Ishikawa (cell line): ENCODE results near the gene GDF15.

Experiments
- CEBPB ChIP-seq: IDR thresholded peaks from 2 replicates; pipeline ENCODE4 v1.6.1; 2012
- CREB1 ChIP-seq: IDR thresholded peaks from 2 replicates; pipeline ENCODE4 v1.6.1; 2012; ENCODE audit warnings: low read depth
- EP300 ChIP-seq: IDR thresholded peaks from 2 replicates; pipeline ENCODE4 v1.6.1; 2012; ENCODE audit warnings: borderline replicate concordance
- FOXM1 ChIP-seq: IDR thresholded peaks from 2 replicates; pipeline ENCODE4 v1.6.1; 2012; ENCODE audit warnings: low read depth, borderline replicate concordance
- MAX ChIP-seq: IDR thresholded peaks from 2 replicates; pipeline ENCODE4 v1.6.1; 2012
- NFIC ChIP-seq: IDR thresholded peaks from 2 replicates; pipeline ENCODE4 v1.6.1; 2012
- RAD21 ChIP-seq: IDR thresholded peaks from 2 replicates; pipeline ENCODE4 v1.6.1; 2012; ENCODE audit warnings: low read depth
- REST ChIP-seq: IDR thresholded peaks from 2 replicates; pipeline ENCODE4 v1.6.1; 2012; ENCODE audit warnings: low read depth, mild to moderate bottlenecking
- TAF1 ChIP-seq: IDR thresholded peaks from 2 replicates; pipeline ENCODE4 v1.6.1; 2012; ENCODE audit warnings: low read depth, mild to moderate bottlenecking
- TCF12 ChIP-seq: IDR thresholded peaks from 2 replicates; pipeline ENCODE4 v1.6.1; 2012; ENCODE audit warnings: low read depth
- TEAD4 ChIP-seq: IDR thresholded peaks from 2 replicates; pipeline ENCODE4 v1.6.1; 2012
- USF1 ChIP-seq: IDR thresholded peaks from 2 replicates; pipeline ENCODE4 v1.6.1; 2012
- ZBTB7A ChIP-seq: IDR thresholded peaks from 2 replicates; pipeline ENCODE4 v1.6.1; 2012; ENCODE audit warnings: low read depth

GRCh38 chr19:18428173-18428786, 42.3 kb downstream of the GDF15 start:
- TF ChIP-seq MAX (no peak), NFIC (no peak), FOXM1 (no peak), REST (no peak), ZBTB7A (no peak), TEAD4 (no peak), TCF12 (no peak), CEBPB (no peak), EP300 (no peak), TAF1 (no peak), CREB1 (no peak), USF1 (no peak), RAD21 (no peak)
